Suprapubic skin (tissue), 4 donors: ENCODE data around the gene NCOA4. TPM values are rescaled to one million over a fixed set of nuclear protein-coding genes. Genes with fewer than 3 reads are reported as not detected.
"Not testable (repeated sequence)": the region's sequence is repeated elsewhere in the genome, so short reads cannot be mapped to it uniquely, and the experiment has no call there.

Source experiments
- DNase-seq, 2 donors: peaks; one replicate each; pipeline ENCODE4 v3.0.0-alpha.2; 2019; ENCODE audit warnings: low spot score in 2 of 2
- H3K27ac ChIP-seq: fragments of 200-600 bp; sonication (generic); one replicate; pipeline ENCODE4 v1.5.1; 2019
- H3K27me3 ChIP-seq: fragments of 200-600 bp; sonication (generic); one replicate; pipeline ENCODE4 v1.5.1; 2019
- H3K36me3 ChIP-seq: fragments of 200-600 bp; sonication (generic); one replicate; pipeline ENCODE4 v1.5.1; 2019
- H3K4me1 ChIP-seq: fragments of 200-600 bp; sonication (generic); one replicate; pipeline ENCODE4 v1.5.1; 2019
- H3K4me3 ChIP-seq: fragments of 200-600 bp; sonication (generic); one replicate; pipeline ENCODE4 v1.5.1; 2019; ENCODE audit warnings: mild to moderate bottlenecking
- H3K9me3 ChIP-seq: fragments of 200-600 bp; sonication (generic); one replicate; pipeline ENCODE4 v1.5.1; 2019
- CTCF ChIP-seq, 2 donors: fragments of 200-600 bp in 1 of 2; fragments of 450-650 bp in 1 of 2; sonication (generic) in 1 of 2; IDR thresholded peaks; one replicate each; pipeline ENCODE4 v1.5.1; 2016 to 2019; ENCODE audit warnings: antibody characterized with exemption in 2 of 2, mild to moderate bottlenecking in 1 of 2, moderate library complexity in 1 of 2
- EP300 ChIP-seq: sonication (generic); formaldehyde crosslinking; IDR thresholded peaks from one replicate; pipeline ENCODE4 v1.6.1; 2017; ENCODE audit warnings: antibody characterized with exemption
- POLR2A ChIP-seq, 2 donors: fragments of 450-650 bp; IDR thresholded peaks; one replicate each; pipeline ENCODE4 v1.6.1; 2017; ENCODE audit warnings: antibody characterized with exemption in 2 of 2, mild to moderate bottlenecking in 2 of 2, moderate library complexity in 2 of 2
- POLR2AphosphoS5 ChIP-seq, 3 donors: sonication (generic); formaldehyde crosslinking; IDR thresholded peaks; one replicate each; pipeline ENCODE4 v1.6.1; 2017; ENCODE audit warnings: antibody characterized with exemption in 3 of 3
- WGBS: methylation state at CpG from one replicate; pipeline ENCODE4 v1.1.5; 2018; 5-methylcytosine and 5-hydroxymethylcytosine counted together
- total RNA-seq, 4 donors: library from RNA; depleted of rRNA; stranded (reverse); fragments of >200 nt; gene quantifications; one replicate each; pipeline ENCODE4 v1.1.0, GENCODE V29; 2016

The NCOA4 gene
- total RNA-seq, 4 donors from 2014 or later: 117 to 170 (median 151) TPM

DNA sequence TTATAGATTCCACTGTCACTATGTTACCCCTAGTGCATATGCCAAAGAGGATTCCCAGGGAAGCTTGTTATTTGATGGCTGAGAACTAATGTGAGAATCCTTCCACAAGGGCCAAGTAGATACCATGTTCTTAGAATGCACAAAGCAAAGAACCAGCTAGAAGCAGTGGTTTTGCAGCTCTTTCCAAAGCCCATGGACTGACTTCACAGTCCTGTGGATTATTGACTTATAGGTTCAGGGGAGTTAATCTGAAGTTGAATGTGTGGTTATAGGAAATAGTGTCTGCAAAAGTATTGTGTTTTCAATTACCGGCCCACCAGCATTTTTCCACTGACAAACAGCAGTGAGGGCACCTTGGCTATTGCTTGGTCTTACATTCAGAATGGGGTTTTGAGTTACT is 29.9 kb downstream of the NCOA4 start:
- no peaks in the 10 kb centered on the region for H3K9me3 ChIP-seq
- H3K4me3 ChIP-seq: no peak overlapping the region
- H3K27me3 ChIP-seq: no peaks in the 10 kb centered on the region
- DNase-seq: no peak
- H3K36me3 ChIP-seq: peaks cover 75% of the 10 kb centered on the region
- WGBS: 100% methylated on average over 1 of the region's 1 CpG
- H3K4me1 ChIP-seq: no peaks in the 10 kb centered on the region
- H3K27ac ChIP-seq: no peak overlapping the region
- TF ChIP-seq EP300 (no peak), POLR2AphosphoS5 (IDR thresholded peaks at IDR 0.05) (no peak), CTCF (IDR thresholded peaks at IDR 0.05) (no peak), POLR2A (IDR thresholded peaks at IDR 0.05) (no peak)

GRCh38 chr10:45999955-46000354 is 30.5 kb downstream of the NCOA4 start:
- not testable (repeated sequence) for H3K27me3 ChIP-seq, H3K27ac ChIP-seq, H3K9me3 ChIP-seq, H3K4me1 ChIP-seq, H3K4me3 ChIP-seq, DNase-seq
- 94% methylated on average over 5 of the region's 5 CpGs for WGBS
- peaks cover 69% of the 10 kb centered on the region for H3K36me3 ChIP-seq

GRCh38 chr10:45997994-45998763 is 32.2 kb downstream of the NCOA4 start:
- Histone ChIP-seq H3K4me1 (no peaks in the 10 kb centered on the region), H3K27ac (no peak overlapping the region), H3K36me3 (peaks cover 61% of the 10 kb centered on the region), H3K4me3 (no peak overlapping the region), H3K9me3 (no peaks in the 10 kb centered on the region), H3K27me3 (no peaks in the 10 kb centered on the region)
- TF ChIP-seq POLR2AphosphoS5 (IDR thresholded peaks at IDR 0.05) (no peak), EP300 (no peak), CTCF (IDR thresholded peaks at IDR 0.05) (no peak)
- no peak for DNase-seq
- 92% methylated on average over 5 of the region's 5 CpGs for WGBS

DNA sequence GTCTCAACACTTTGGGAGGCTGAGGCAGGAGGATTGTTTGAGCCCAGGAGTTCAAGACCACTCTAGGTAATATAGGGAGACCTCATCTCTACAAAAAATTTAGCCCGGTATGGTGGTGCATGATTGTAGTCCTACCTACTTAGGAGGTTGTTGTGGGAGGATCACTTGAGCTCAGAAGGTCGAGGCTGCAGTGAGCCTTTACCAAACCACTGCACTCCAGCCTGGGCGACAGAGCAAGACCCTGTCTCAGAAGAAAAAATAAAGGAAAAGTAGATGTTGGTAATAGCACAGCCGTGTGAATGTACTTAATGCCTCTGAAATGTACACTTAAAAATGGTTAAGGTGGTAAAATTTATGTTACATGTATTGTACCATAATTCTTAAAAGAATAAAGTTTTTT is 32.9 kb downstream of the NCOA4 start:
- no peaks in the 10 kb centered on the region for H3K9me3 ChIP-seq
- 91% methylated on average over 4 of the region's 4 CpGs for WGBS
- peaks cover 59% of the 10 kb centered on the region for H3K36me3 ChIP-seq
- H3K4me1 ChIP-seq: no peaks in the 10 kb centered on the region
- no peak overlapping the region for H3K4me3 ChIP-seq
- no peak for DNase-seq
- TF ChIP-seq POLR2A (IDR thresholded peaks at IDR 0.05) (no peak), EP300 (no peak), CTCF (IDR thresholded peaks at IDR 0.05) (no peak), POLR2AphosphoS5 (IDR thresholded peaks at IDR 0.05) (no peak)
- no peaks in the 10 kb centered on the region for H3K27me3 ChIP-seq
- H3K27ac ChIP-seq: no peak overlapping the region

DNA sequence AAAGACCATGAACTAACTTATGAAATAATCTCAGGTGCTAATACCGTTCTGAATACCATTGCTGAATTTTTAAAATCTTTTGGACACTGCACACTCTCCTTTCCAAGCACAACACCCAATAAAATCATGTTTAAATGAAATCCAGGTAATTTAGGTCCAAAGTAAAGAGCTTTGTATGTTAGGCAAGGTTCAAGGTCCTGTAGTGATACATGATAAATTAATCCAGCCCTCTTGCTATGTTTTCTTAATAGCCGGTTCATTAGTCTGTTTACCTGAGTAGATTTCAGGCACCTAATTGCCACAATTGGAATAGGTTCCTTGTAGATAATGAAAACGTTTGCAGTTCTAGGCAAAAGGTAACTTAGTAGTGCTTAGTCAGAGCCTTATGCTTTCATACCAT is 44.8 kb downstream of the NCOA4 start:
- H3K36me3 ChIP-seq: peaks cover 38% of the 10 kb centered on the region
- H3K4me1 ChIP-seq, H3K4me3 ChIP-seq, H3K9me3 ChIP-seq, DNase-seq, H3K27me3 ChIP-seq, H3K27ac ChIP-seq: not testable (repeated sequence)
- 81% methylated on average over 3 of the region's 3 CpGs for WGBS

DNA sequence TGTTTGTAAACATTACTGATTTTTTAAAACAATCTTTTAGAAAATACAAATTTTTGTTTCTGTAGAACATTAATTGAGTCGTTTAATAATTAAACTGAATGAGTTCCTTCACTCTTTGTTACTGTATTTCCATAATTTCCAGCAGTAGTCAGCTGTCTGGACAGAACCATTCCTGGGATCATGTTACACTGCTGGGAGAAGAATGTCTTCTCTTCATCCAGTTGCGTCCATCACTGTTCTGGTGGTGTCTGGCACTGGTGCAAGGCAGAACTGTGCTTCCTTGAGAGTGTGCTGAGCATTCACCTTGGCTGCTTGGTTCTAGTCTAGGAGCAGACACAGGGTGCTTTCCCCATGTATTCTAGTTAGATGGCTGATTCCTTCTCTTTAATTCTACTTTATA is 46.0 kb downstream of the NCOA4 start:
- H3K4me3 ChIP-seq, H3K27me3 ChIP-seq, H3K27ac ChIP-seq, H3K4me1 ChIP-seq, DNase-seq, H3K9me3 ChIP-seq: not testable (repeated sequence)
- 86% methylated on average over 2 of the region's 2 CpGs for WGBS
- peaks cover 34% of the 10 kb centered on the region for H3K36me3 ChIP-seq

GRCh38 chr10:45983538-45984186 is 46.8 kb downstream of the NCOA4 start:
- not testable (repeated sequence) for H3K27ac ChIP-seq, H3K4me1 ChIP-seq, DNase-seq, H3K4me3 ChIP-seq, H3K9me3 ChIP-seq, H3K27me3 ChIP-seq
- H3K36me3 ChIP-seq: peaks cover 29% of the 10 kb centered on the region
- 75% methylated on average over 6 of the region's 6 CpGs for WGBS

DNA sequence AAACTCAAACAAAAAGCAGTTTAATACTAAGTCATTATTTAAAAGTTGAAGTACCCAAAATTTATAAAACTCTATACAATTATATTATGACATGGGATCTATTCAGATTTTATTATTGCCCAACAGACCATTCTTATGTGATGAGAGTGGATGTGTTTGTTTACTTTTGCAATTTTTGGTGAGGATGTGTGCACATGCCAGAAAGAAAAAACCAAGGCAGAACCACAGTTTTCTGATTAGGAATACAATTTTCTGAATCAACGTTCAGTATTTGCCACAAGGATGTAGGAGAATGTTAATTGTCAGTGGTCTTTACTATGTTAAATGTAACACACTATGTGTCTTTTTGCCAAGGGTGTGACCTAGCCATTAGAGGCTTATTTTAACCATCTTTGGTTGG is 49.1 kb downstream of the NCOA4 start:
- H3K4me1 ChIP-seq, H3K27ac ChIP-seq, DNase-seq, H3K9me3 ChIP-seq, H3K27me3 ChIP-seq, H3K4me3 ChIP-seq: not testable (repeated sequence)
- peaks cover 21% of the 10 kb centered on the region for H3K36me3 ChIP-seq
- WGBS: 52% methylated on average over 1 of the region's 1 CpG

DNA sequence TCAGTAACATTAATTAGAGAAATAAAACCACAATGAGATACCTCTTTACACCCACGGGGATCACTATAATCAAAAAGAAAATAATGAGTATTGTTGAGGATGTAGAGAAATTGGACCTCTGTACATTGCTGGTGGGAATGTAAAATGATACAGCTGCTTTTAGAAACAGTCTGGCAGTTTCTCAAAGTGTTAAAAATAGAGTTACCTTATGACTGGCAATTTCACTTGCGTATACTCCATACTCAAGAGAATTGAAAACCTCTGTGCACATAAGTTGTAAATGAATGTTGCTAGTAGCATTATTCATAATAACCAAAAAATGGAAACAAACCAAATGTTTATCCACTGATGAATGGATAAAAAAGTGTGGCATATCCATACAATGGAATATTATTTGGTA is 51.9 kb downstream of the NCOA4 start:
- not testable (repeated sequence) for DNase-seq

DNA sequence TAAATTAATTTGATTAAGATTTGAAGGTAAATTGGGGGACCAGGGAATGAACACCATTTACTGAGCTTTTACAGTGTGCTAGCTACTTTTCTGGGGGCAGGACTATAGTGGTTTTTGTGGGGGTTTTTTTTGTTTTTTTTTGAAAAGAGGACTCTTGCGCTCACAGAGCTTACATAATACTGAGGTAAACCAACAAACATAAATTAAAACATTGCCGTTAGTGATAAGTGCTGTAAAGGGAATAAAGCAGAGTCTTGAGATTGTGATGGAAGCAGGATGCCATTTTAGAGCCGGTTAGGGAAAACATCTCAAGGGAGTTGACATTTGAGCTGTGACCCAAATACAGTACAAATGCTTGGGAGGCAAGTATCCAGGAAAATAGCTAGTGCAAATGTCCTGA is 56.4 kb downstream of the NCOA4 start:
- not testable (repeated sequence) for H3K9me3 ChIP-seq, H3K4me3 ChIP-seq, DNase-seq, H3K36me3 ChIP-seq, H3K27me3 ChIP-seq, H3K27ac ChIP-seq
- 55% methylated on average over 3 of the region's 3 CpGs for WGBS
- H3K4me1 ChIP-seq: peaks cover 27% of the 10 kb centered on the region

More for the DNA sequence above, 51.9 kb downstream of the NCOA4 start:
- 76% methylated on average over 1 of the region's 2 CpGs for WGBS
- H3K27me3 ChIP-seq, H3K36me3 ChIP-seq, H3K27ac ChIP-seq, H3K9me3 ChIP-seq, H3K4me3 ChIP-seq, H3K4me1 ChIP-seq: not testable (repeated sequence)
